22Rv1 (cell line): ENCODE data around the gene PFKL.

ENCODE experiments used
- H3K27ac ChIP-seq: fragments of 450-650 bp; 2 replicates; pipeline ENCODE4 v1.5.1; 2017
- ZFX ChIP-seq: fragments of 450-650 bp; IDR thresholded peaks from 2 replicates; pipeline ENCODE4 v1.6.1; 2017; ENCODE audit warnings: antibody characterized with exemption, borderline replicate concordance
- TF ChIP-seq, protein P1 (sequence below): fragments of 450-650 bp; IDR thresholded peaks from 2 replicates; pipeline ENCODE4 v1.5.1; 2017; ENCODE audit warnings: mild to moderate bottlenecking

The PFKL gene

DNA sequence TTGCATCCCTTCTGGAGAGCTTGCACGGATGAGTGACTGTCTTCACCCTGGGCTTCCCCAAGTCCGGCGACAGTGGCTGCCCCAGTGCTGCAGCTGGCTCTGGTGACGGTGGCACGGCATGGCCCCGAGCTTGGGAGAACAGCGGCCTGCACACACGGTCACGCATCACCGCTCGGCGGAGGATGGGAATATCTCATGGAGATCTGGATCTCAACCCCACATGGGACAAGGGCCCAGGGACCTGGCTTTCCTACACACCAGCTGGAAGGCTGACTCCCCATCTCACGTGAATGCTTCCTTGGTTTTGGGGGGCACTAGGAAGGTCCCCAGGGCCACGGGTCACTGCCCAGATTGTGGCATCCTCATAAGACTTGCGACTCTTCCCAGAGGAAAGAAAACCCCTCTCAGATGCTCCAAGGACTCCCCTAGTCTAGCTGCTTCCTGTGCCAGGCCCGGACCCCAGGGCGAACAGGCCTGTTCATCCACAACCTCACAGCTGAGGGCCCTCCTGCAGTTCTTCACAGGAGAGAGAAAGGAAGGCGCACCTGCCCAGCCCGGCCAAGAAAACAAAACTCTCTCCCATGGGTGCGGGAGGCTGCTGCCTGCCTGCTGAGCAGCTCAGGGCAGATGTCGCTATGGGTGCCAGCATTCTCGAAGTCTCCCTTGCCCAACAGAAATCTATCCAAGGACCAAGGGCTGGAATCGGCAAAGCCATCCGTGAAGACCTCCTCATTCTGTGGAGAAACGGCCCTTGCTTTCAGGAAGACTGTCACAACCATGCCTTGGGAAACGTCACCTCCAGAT, 29.4 kb downstream of the PFKL start:
- no peak overlapping the region for H3K27ac ChIP-seq
- TF ChIP-seq, protein P1, sequence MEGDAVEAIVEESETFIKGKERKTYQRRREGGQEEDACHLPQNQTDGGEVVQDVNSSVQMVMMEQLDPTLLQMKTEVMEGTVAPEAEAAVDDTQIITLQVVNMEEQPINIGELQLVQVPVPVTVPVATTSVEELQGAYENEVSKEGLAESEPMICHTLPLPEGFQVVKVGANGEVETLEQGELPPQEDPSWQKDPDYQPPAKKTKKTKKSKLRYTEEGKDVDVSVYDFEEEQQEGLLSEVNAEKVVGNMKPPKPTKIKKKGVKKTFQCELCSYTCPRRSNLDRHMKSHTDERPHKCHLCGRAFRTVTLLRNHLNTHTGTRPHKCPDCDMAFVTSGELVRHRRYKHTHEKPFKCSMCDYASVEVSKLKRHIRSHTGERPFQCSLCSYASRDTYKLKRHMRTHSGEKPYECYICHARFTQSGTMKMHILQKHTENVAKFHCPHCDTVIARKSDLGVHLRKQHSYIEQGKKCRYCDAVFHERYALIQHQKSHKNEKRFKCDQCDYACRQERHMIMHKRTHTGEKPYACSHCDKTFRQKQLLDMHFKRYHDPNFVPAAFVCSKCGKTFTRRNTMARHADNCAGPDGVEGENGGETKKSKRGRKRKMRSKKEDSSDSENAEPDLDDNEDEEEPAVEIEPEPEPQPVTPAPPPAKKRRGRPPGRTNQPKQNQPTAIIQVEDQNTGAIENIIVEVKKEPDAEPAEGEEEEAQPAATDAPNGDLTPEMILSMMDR = no peak
- TF ChIP-seq ZFX = no peak

- no peak for TF ChIP-seq ZFX
- TF ChIP-seq, protein P1 = no peak
- H3K27ac ChIP-seq = no peak overlapping the region
These were observed 30.3 kb downstream of the PFKL start for GRCh38 chr21:44329971-44330681.

GRCh38 chr21:44330698-44331097, 30.8 kb downstream of the PFKL start:
- H3K27ac ChIP-seq = no peak overlapping the region
- TF ChIP-seq, protein P1 = peak; percentile 40; the same call in 1 of the 2 replicates
- TF ChIP-seq ZFX = no peak

GRCh38 chr21:44331209-44331608, 31.4 kb downstream of the PFKL start:
- TF ChIP-seq, protein P1 = no peak
- TF ChIP-seq ZFX = no peak
- H3K27ac ChIP-seq = no peak overlapping the region

DNA sequence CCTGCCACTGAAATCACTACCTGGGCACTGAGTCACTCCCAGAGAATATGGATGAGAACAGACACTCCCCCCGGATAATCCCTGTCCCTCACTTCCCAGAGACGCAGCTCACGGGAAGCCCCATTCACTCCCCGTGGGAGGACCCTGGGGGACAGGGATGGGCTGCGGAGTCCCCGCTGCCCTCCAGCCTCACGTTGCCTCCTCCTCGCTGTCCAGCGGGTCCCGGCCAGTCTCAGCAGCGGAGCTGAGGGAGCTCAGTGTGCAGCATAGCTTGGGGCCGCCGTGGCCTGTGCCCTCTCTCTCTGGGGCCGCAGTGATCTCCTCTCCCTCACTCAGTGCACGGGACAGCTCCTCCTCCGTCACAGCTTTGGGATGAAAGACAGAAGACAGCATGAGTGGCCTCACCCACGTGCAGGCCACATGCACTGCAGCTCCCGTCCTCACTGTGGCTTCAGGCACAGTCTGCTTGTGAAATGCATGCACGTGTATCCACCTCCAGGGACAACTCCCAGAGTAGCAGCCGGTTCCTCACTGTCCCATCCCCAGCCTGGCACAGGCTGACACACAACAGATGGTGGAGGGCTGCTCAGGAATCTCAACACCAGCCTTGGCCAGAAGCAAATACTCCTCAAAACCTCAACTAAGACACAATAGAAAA, 31.9 kb downstream of the PFKL start:
- no peak overlapping the region for H3K27ac ChIP-seq
- no peak for TF ChIP-seq ZFX
- TF ChIP-seq, protein P1 = no peak

DNA sequence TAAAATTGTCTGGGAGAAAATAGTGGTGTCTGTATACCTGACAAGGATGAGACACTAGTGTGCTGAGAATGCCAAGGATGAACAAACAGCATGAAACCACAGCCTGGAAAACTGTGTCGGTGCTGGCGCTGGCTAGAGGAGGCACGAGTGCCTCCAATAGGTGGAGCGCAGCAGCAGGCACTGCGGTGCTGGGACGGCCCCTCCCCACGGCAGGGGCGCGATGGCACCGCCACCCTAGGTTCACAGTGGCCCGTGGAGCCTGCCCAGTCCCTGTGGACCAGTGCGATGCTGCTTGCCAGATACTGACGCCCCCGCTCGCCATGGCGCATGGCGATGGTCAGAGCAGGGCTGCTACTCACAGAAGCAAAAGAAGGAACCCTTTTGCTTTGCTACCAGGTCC, 32.5 kb downstream of the PFKL start:
- no peak for TF ChIP-seq ZFX
- TF ChIP-seq, protein P1 = peak; percentile 15; the same call in 1 of the 2 replicates

DNA sequence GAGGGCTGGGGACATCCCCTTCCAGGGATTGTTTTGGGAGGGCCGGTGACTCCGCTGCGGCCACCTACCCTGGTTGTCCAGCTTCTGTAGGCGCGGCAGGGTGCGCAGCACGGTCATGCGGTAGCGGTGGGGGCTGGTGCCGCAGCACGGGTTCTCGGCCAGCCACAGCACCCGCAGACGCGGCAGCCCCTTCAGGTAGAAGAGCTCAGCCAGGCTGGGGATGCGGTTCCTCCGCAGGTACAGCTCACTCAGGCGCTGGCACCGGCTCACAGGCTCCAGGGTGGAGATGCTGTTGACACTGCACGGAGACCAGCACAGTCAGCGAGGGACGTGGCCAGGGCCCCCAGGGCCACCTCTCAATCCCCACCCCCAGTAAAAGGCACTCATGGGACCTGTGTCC, 33.1 kb downstream of the PFKL start:
- no peak overlapping the region for H3K27ac ChIP-seq
- TF ChIP-seq, protein P1 = no peak
- no peak for TF ChIP-seq ZFX

More for the DNA sequence above, 32.5 kb downstream of the PFKL start:
- H3K27ac ChIP-seq = no peak overlapping the region
